Osteoblast (primary cell): ENCODE data around the gene COL4A1. TPM values are rescaled to one million over a fixed set of nuclear protein-coding genes. Genes with fewer than 3 reads are reported as not detected.

ENCODE experiments used
- DNase-seq: peaks from one replicate; pipeline ENCODE4 v3.0.0; 2011; ENCODE audit warnings: low spot score, mixed read lengths; ENCODE audit not compliant: insufficient read length; ENCODE audit errors: missing footprints
- H2AFZ ChIP-seq: 2 replicates; pipeline ENCODE4 v1.6.0; 2011; ENCODE audit warnings: mild to moderate bottlenecking, low read length
- H3K27ac ChIP-seq: 2 replicates; pipeline ENCODE4 v1.5.1; 2011; ENCODE audit warnings: mild to moderate bottlenecking, low read depth, low read length, moderate library complexity
- H3K27me3 ChIP-seq: 2 replicates; pipeline ENCODE4 v1.6.0; 2012; ENCODE audit warnings: mild to moderate bottlenecking, control low read depth, inconsistent platforms, low read length, moderate library complexity; ENCODE audit not compliant: insufficient read depth
- H3K36me3 ChIP-seq: 2 replicates; pipeline ENCODE4 v1.5.1; 2011; ENCODE audit warnings: mild to moderate bottlenecking, low read length, control low read depth, moderate library complexity; ENCODE audit not compliant: insufficient read depth
- H3K4me1 ChIP-seq: 2 replicates; pipeline ENCODE4 v1.5.1; 2011; ENCODE audit warnings: mild to moderate bottlenecking, low read length, control low read depth, moderate library complexity; ENCODE audit not compliant: insufficient read depth
- H3K4me2 ChIP-seq: 2 replicates; pipeline ENCODE4 v1.6.0; 2011; ENCODE audit warnings: mild to moderate bottlenecking, low read length; ENCODE audit not compliant: insufficient read depth
- H3K4me3 ChIP-seq: fragments of 200-600 bp; sonication (generic); 3 replicates; pipeline ENCODE4 v1.5.1; 2012; ENCODE audit warnings: mild to moderate bottlenecking, low read length, inconsistent platforms; ENCODE audit not compliant: insufficient read depth
- H3K79me2 ChIP-seq: 2 replicates; pipeline ENCODE4 v1.6.0; 2012; ENCODE audit warnings: mild to moderate bottlenecking, low read length, control low read depth, inconsistent platforms; ENCODE audit not compliant: insufficient read depth
- H3K9me3 ChIP-seq: 2 replicates; pipeline ENCODE4 v1.5.1; 2011; ENCODE audit warnings: low read depth, low read length, control low read depth
- H4K20me1 ChIP-seq: 2 replicates; pipeline ENCODE4 v1.6.0; 2012; ENCODE audit warnings: mild to moderate bottlenecking, low read length, control low read depth; ENCODE audit not compliant: insufficient read depth
- CTCF ChIP-seq: IDR thresholded peaks from 2 replicates; pipeline ENCODE4 v1.5.1; 2011; ENCODE audit warnings: mild to moderate bottlenecking, low read depth, low read length, moderate library complexity; ENCODE audit errors: extremely low read depth
- total RNA-seq: library from RNA; depleted of rRNA; stranded (reverse); fragments of >200 nt; gene quantifications from 2 replicates; pipeline ENCODE4 v1.2.3, GENCODE V29; 2012

COL4A1 gene
- total RNA-seq, 1 donor = 412 TPM

DNA sequence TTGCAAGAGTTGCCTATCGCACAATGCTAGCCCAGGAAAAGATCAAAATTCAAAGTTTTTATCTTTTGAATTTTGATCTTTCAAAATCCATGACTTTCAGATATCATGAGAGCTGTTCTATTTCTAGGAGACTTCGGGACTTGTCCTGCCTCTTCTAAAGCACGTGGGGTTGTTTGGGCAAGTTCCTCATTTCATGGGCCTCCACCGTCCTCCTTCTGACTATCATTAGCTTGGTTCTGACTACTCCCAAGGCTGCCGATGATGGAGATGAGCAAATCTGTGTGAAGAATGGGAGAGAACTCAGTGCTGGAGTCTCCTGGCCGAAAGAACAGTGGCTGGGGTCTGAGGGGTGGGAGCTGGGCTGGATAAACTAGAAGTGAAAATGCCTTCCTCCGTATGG is 86.5 kb downstream of the COL4A1 start:
- Histone ChIP-seq H3K79me2 (peaks cover 28% of the 10 kb centered on the region), H3K36me3 (peaks cover 10% of the 10 kb centered on the region), H3K4me2 (no peak overlapping the region), H3K27ac (no peak overlapping the region), H4K20me1 (peaks cover 25% of the 10 kb centered on the region), H3K4me1 (peaks cover 24% of the 10 kb centered on the region), H3K4me3 (no peak overlapping the region), H2AFZ (no peak overlapping the region), H3K27me3 (no peaks in the 10 kb centered on the region), H3K9me3 (no peaks in the 10 kb centered on the region)
- no peak for TF ChIP-seq CTCF
- DNase-seq = no peak

DNA sequence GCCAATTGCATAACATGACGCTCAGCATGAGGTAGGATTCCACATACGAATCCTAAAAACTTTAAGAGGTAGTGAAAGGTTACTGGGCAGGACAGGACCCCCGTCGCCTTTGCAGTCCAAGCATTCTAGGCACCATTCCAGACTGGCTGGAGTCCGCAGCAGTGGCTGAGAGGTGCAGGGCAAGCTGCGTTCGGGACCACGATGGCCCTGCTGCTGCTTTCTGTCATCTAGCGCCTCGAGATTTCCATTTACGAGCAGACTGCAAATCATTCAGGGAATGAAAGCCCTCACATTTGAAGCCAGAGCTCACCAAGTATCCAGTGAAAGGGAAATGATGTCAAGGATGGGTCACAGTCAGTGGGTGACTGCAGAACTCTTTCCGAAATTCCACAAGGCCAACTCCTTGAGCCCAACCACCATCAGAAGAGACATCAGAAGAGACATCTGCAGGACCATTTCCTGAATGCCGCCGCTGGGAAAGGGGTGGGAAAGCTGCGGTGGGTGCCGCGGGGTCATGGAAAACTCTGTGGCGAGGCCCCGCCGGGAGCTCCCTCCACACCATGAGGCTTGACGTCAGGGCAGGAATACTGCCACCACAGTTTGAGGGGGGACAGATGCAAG is 88.3 kb downstream of the COL4A1 start:
- Histone ChIP-seq H3K4me3 (no peak overlapping the region), H3K4me2 (no peak overlapping the region), H4K20me1 (peaks cover 28% of the 10 kb centered on the region), H3K4me1 (peaks cover 24% of the 10 kb centered on the region), H3K27ac (no peak overlapping the region), H3K27me3 (no peaks in the 10 kb centered on the region), H3K79me2 (peaks cover 40% of the 10 kb centered on the region), H3K9me3 (no peaks in the 10 kb centered on the region), H2AFZ (no peak overlapping the region), H3K36me3 (peaks cover 20% of the 10 kb centered on the region)
- DNase-seq = no peak
- no peak for TF ChIP-seq CTCF

DNA sequence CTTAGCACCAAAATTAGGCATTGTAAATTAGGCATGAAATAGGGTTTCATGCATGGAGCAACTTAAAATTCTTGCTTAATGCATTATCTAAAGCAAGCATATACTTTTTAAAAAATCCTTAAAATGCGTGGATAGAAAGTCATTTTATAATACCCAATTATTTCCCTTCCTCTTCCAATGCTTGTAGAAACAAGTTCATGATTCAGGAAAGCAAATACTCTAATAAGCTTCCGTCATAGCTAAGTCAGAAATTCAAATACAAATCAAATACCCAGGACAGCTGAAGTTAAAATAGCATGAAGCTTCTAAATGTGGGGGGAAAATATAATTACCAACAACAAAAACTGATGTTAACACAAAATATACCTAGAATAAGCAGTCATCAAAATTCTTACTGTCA is 89.1 kb downstream of the COL4A1 start:
- Histone ChIP-seq H4K20me1 (peaks cover 28% of the 10 kb centered on the region), H3K4me2 (peak overlapping the region; percentile 24), H2AFZ (no peak overlapping the region), H3K4me3 (no peak overlapping the region), H3K4me1 (peaks cover 24% of the 10 kb centered on the region), H3K27ac (peak overlapping the region; percentile 54), H3K79me2 (peaks cover 43% of the 10 kb centered on the region), H3K27me3 (no peaks in the 10 kb centered on the region), H3K9me3 (no peaks in the 10 kb centered on the region), H3K36me3 (peaks cover 25% of the 10 kb centered on the region)
- DNase-seq = no peak
- TF ChIP-seq CTCF = no peak

DNA sequence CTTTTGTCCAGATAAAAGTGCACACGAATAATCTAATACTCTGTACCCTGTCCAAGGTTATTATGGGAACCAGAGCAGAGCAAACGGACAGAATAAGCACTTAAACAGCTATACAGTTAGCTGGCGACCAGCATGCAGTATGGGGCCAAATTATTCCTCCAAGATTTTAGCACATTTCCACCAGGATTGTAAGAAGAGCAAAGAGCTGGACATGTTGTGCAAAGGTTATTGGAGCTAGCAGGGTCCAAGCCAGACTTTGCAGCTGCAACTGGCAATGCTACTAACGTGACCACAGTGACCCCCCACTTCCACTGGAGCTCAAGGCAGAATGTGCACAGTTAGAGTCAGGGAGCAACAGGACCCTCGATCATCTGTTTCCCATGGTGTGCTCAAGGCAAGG is 89.9 kb downstream of the COL4A1 start:
- Histone ChIP-seq H3K27ac (peak overlapping the region; percentile 54), H3K79me2 (peaks cover 43% of the 10 kb centered on the region), H3K4me2 (peak overlapping the region; percentile 24), H4K20me1 (peaks cover 28% of the 10 kb centered on the region), H3K9me3 (no peaks in the 10 kb centered on the region), H3K4me1 (peaks cover 24% of the 10 kb centered on the region), H2AFZ (no peak overlapping the region), H3K27me3 (no peaks in the 10 kb centered on the region), H3K36me3 (peaks cover 32% of the 10 kb centered on the region), H3K4me3 (no peak overlapping the region)
- TF ChIP-seq CTCF = no peak
- DNase-seq = no peak
